Spleen (tissue), 7 donors: Measurements from ENCODE around the gene ABCA1.

ENCODE experiments used
- CTCF ChIP-seq, 11 experiments: fragments of 200-600 bp in 7 of 11; fragments of 450-650 bp in 4 of 11; sonication (generic) in 4 of 11; IDR thresholded peaks in 8 of 11; conservative IDR thresholded peaks in 3 of 11; 1 replicate in 7 of 11; 2 replicates in 4 of 11; pipeline versions ENCODE4 v1.4.0 to v1.8.0; 2016 to 2021; ENCODE audit warnings: antibody characterized with exemption in 11 of 11, inconsistent platforms in 4 of 11, mild to moderate bottlenecking in 1 of 11
- POLR2A ChIP-seq, 3 donors: fragments of 450-650 bp; IDR thresholded peaks; one replicate each; pipeline ENCODE4 v1.5.1; 2017; ENCODE audit warnings: antibody characterized with exemption in 3 of 3, mild to moderate bottlenecking in 1 of 3
- POLR2AphosphoS5 ChIP-seq, 3 donors: sonication (generic); formaldehyde crosslinking; IDR thresholded peaks; one replicate each; pipeline ENCODE4 v1.5.1; 2017; ENCODE audit warnings: antibody characterized with exemption in 3 of 3
- donor health status: DM: no; HTN: no; CAD: no; lungs with moderate emphysema.
- donor health status: DM: no; HTN: no; CAD: no.
- donor health status: DM: no; HTN: no; CAD: no.

GRCh38 chr9:104858271-104858670 lies 69.7 kb downstream of the ABCA1 start:
- TF ChIP-seq CTCF (IDR thresholded peaks at IDR 0.05 in 8 of 11, conservative IDR thresholded peaks at IDR 0.05 in 3 of 11): no peak
- TF ChIP-seq POLR2A (IDR thresholded peaks at IDR 0.05): no peak
- no peak for TF ChIP-seq POLR2AphosphoS5 (IDR thresholded peaks at IDR 0.05)
